Stimulated activated CD4-positive, alpha-beta T cell treated with anti-CD3 and anti-CD28 coated beads, Interleukin-4, amount 100 ng/mL, for 24 hours (primary cell): ENCODE data around the gene ALX1.

Experiments
- DNase-seq: peaks from one replicate; pipeline ENCODE4 v3.0.0-alpha.2; 2020

The ALX1 gene

DNA sequence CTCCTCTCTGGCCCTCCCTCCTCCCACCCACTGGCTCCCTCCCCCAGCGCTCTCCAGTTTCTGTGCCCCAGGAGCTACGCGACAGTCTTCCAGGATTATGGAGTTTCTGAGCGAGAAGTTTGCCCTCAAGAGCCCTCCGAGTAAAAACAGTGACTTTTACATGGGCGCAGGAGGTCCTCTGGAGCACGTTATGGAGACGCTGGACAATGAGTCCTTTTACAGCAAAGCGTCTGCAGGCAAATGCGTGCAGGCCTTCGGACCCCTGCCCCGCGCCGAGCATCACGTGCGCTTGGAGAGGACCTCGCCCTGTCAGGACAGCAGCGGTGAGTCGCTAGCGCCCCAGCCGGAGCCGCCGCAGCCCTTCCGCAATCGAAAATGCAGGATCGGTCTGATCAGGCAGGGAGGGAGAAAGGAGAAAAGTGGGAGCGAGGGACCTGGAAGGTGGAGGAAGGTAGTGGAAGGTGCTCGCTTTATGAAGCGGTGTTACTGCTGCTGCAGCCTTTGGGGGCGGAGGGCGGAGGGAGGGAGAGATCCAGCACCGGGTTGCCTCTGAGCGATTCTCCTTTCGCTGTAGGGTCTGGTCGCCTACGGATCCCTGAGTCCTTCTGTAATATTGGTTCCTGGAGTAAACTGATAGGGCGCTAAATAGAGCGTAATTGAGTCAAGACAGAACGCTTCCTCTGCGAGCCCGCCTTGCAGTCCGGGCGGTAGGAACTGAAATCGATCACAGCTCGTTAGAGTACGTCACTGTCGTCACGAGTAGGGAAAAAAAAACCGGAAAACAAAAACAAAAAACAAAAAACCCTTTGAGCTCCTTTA is at the start of gene ALX1:
TSS of gene ALX1 (plus strand) at position 56 of the 819 bp plus-strand sequence. CDS start at position 98, 42 bp downstream.
- DNase-seq, result no peak

DNA sequence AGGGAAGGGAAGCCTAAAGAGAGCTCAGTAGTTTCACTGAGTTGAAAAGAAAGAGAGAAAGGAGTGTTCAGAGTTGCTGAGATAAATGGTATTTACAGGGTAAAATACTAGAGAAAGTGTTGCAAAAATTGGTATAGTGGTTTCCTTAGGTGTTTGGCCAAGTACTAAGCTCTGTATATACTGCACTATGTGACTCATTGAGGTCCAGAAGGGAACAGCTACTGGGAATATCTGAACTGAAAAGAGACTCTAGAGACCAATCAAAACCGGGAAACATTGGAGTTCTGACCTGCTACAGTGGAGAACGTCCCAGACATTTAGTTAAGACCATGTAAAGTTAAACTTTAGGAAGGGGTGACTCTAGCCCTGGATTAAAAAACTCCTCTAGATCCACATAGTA is 42.7 kb upstream of the ALX1 start:
- DNase-seq, result no peak

GRCh38 chr12:85244561-85244960 is 35.5 kb upstream of the ALX1 start:
- DNase-seq, result no peak

- no peak for DNase-seq
Measured at GRCh38 chr12:85253853-85254252, 26.2 kb upstream of the ALX1 start.

DNA sequence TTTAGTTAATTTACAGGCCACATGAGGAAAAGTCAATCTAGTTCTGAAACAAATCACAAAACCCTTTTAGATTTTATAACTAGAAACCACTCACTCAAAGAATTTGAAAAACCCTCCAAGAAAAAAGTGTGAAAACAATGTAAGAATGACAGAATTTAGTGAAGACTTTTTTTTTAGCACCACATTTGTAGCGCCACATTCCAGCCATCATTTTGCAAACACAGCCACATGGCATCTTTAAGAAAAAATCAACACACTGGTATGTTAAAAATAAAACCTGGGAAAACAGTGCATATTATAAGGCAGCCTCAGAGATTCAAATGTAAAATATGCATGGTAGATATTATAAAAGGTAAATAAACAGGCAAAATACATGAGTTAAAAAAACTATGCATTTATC is 22.3 kb upstream of the ALX1 start:
- DNase-seq, result no peak

DNA sequence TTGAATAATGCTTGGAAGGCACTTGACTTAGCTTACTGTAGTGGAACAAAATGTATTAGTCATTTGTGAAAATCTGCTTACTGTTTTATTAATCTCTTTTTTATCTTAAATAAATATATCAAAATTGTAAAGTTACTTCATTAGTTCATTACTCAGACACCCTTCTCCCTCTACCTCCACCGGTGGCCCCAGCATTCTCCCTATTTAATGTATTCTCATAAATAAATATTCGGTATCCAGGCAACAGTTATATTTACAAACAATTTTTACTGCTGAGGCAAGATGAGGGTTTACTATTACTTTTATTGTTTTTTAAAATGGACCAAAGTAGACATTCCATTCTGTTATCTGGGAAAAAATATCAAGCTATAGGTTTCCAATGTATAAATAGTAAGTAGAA is 19.6 kb upstream of the ALX1 start:
- DNase-seq, result no peak

GRCh38 chr12:85260896-85261295 is 19.1 kb upstream of the ALX1 start:
- DNase-seq, result no peak

DNA sequence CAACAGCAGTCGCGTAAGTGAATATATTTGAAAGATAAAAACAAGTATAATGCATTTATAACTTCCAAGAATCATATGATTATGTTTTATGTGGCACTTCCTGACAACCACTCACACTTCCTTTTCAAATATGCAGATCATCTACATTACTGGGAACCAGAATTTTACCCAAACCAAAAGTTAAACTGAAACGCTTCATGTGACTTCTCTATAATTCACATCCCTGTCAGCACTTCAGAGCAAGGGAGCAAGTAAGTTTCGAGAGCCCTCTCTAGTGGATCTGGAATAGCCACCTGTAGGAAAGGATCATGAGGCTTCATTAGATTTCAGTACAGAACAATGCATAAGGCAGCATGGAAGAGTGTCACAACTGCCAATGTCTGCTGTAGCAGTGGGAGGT is 13.7 kb upstream of the ALX1 start:
- DNase-seq, result no peak

DNA sequence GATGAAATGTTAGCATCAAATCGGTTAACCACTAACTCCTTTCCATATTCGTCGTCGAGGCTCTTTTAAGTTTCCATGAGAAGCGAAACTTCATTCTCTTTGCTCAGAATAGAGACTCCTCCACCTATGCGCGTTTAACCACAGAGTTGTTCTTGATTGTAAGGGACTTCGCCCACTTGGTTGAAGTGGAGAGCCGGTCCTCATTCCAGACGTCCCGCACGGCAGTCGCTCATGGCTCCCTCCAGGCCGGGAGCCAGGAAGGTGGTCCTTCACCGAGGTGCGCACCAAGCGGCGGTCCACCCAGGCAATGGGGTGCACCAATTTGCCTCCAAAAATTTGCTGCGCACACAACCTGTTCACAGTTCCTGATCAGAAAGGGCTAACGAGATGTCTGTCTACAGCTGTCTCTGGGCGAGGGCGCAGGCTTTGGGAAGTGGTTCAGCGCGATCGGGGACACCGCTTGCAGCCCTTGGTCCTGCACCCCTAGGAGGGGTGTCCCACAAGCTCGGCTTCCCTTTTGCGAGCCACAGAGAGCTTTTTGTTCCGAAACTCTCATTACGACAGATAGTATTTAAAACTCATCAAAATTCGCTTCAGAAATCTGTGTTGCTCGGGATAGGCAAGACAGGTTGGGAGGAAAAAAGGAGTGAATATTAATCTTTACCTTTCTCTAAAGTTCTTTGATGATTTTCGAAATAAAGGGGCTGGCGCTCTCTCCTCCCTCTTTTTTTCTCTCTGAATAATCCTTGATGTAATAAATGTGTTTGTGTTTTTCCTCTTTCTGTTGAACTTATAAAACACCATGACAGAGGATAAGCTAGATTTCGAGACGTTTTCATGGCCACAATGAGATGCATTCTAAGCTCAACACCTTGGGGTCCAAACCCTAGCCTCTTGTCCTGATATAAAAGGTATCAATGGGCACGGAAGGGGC is 6.4 kb upstream of the ALX1 start:
- DNase-seq, result no peak

GRCh38 chr12:85274315-85274651 is 5.7 kb upstream of the ALX1 start:
- DNase-seq, result no peak

GRCh38 chr12:85275374-85275773 is 4.6 kb upstream of the ALX1 start:
- DNase-seq, result no peak

DNA sequence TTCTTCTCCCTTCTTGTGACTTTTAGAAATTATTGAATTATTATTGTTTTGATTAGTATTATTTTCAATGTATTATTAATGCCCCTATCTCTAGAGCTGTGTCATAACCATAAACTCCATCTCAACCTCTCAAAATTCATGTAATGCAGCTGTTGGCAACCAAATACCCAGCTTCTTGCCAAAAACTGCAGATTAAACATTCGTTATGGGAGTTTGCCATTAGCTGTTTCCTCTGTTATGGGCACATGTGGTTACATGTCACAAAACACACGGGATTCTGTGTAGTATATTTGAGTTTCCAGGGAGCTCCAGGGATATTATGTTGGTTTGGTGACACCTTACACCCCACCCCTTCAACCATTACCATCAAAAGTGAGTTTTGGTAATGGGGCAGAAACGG is 2.8 kb upstream of the ALX1 start:
- DNase-seq, result no peak

GRCh38 chr12:85277900-85278597 is 2.0 kb upstream of the ALX1 start:
- no peak for DNase-seq

DNA sequence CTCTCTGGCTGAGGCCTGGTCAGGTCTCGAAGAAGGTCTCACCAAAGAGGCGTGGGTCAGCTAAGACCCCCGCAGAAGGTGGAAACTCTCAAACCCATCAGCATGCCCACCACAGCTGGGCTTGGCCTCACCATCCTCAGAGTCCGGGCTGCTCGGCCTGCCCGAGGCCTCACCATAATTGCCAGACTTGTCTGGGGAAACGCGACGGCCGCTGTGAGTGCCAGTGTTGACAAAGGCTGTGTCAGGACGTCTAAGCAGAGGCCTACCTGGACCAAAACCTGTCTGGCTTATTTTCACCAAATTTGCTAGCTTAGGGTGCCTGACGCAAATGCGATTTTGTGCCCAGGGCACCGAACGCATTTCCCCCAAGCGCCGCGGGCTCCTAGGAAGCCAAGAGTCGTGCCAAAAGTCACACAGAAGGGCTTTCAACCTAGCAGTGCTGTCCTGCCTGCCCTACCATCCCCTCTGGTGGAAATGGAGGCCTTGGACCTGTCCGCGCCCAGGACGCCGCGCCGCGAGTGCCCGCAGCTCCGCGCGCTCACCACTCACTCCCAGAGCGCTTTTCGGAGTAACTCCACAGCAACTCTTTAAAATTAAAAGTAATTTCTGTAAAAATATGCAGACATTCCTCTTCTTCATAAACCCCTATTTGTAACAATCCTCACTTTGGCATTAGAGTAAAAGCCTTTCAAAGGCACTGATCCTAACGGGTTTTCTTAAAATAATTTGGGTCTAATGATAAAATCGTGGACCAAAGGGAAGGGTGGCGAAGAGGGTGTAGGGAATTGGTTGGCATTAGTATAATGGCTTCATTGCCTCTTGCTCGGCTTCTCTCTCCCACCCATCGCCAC is 1.2 kb upstream of the ALX1 start:
- no peak for DNase-seq

- no peak for DNase-seq
Measured at GRCh38 chr12:85279449-85280164, 413 bp upstream of the ALX1 start.

DNA sequence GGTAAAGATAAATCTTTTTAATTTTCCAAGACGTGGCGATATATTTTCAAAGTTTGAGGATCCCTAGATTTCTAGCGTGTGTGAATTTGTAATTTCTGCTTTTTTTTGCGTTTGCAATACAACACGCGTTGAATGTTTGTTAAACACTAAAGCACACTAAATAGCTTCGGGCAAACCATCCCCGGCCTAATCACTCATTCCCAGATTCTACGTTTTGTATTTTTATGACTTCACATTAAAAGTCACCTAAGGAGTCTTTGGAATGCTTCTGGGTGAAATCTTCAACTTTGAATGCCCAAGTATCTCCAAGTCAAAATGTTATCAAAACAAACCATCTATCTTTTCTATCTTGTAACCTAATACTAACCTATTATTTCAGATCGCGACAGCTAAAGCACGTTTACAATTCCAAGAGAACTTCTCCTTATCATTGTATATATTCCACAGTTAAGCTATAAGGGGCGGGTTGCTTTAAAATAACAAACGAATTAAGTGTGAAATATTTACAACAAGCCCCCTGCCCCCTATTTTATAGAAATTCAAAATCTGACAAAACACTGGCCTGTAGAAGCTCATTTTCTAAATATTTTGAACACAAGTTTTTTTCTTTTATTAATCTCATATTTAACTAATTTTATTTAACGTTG is 1.1 kb downstream of the ALX1 start:
- no peak for DNase-seq

GRCh38 chr12:85281636-85282312 is 1.8 kb downstream of the ALX1 start:
- DNase-seq, result no peak

DNA sequence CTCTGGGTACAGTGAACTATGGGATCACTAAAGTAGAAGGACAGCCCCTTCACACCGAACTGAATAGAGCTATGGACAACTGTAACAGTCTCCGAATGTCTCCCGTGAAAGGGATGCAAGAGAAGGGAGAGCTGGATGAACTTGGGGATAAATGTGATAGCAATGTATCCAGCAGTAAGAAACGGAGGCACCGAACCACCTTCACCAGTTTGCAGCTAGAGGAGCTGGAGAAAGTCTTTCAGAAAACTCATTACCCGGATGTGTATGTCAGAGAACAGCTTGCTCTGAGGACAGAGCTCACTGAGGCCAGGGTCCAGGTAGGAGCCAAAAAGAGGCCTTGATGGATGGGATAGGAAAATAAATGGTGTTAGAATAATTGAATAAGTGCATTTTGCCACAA is 3.5 kb downstream of the ALX1 start:
- no peak for DNase-seq

DNA sequence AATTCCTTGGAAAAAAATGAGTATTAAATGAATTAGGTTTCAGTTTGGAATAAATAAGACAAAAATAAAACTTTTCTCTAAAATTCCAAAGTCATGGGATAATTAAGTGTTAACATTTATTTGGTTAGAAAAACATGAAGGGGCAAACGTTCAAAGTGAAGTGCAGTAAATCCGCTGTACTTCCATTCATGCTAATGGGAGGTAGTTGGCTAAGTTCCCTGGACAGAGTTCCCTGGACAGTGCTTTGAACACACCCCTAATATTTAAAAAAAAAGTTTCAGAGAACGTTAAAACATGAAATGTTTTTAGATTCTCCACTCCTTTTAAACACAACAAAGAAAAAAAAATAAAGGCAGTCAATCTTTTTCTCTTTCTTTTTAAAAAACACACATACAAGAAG is 16.3 kb downstream of the ALX1 start:
- DNase-seq, result no peak

- no peak for DNase-seq
Measured at GRCh38 chr12:85299053-85299452, 19.0 kb downstream of the ALX1 start.

DNA sequence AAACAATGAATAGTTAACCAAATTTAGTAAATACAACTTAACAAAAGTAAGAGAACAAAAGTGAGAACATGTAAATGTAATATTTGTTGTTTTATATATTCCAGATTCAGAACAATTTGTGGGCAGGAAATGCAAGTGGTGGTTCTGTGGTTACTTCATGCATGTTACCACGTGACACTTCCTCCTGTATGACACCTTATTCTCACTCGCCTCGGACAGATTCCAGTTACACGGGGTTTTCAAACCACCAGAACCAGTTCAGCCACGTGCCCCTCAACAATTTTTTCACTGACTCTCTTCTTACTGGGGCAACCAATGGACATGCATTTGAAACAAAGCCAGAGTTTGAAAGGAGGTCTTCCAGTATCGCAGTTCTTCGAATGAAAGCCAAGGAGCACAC is 21.0 kb downstream of the ALX1 start:
- DNase-seq, result no peak
